ENCODE results near the gene SVIL.

DNA sequence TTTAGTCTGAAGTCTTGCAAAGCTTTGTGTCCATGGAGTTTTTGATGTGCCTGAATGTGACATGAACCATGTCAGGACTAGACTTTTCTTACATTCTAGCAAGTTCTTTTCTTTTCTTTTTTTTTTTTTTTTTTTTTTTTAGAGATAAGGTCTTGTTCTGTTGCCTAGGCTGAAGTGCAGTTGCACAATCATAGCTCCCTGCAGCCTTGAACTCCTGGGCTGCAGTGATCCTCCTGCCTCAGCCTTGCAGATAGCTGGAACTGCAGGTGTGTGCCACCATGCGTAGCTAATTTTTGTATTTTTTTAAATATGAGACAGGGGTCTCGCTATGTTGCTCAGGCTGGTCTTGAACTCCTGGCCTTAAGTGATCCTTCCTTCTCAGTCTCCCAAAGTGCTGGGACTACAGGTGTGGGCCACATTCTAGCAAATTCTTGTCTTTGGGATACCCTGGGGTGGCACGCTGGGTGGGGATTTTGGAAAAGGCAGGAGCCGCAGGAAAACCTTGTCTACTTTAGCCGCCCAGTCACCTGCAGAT is 152.8 kb downstream of the SVIL start:
- TF ChIP-seq POLR2A (IDR thresholded peaks at IDR 0.05; ENCODE audit: low read length): no peak
- no peak for TF ChIP-seq GATA1 (IDR thresholded peaks at IDR 0.05; ENCODE audit: low read depth, low read length)

Measured in erythroblast (primary cell).